Skeletal muscle satellite cell (primary cell): ENCODE results near the gene L1CAM.

Experiments
- H3K27me3 ChIP-seq: 2 replicates; pipeline ENCODE4 v1.7.0; 2013; ENCODE audit warnings: low read length; ENCODE audit not compliant: control insufficient read depth, insufficient read depth
- H3K36me3 ChIP-seq: 2 replicates; pipeline ENCODE4 v1.7.0; 2013; ENCODE audit warnings: mild to moderate bottlenecking, control low read depth, low read length; ENCODE audit not compliant: insufficient read depth
- H3K4me1 ChIP-seq: 2 replicates; pipeline ENCODE4 v1.7.0; 2013; ENCODE audit warnings: low read length; ENCODE audit not compliant: control insufficient read depth, insufficient read depth
- H3K4me2 ChIP-seq: 2 replicates; pipeline ENCODE4 v1.7.0; 2013; ENCODE audit warnings: mild to moderate bottlenecking, low read length
- H3K4me3 ChIP-seq: 2 replicates; pipeline ENCODE4 v1.7.0; 2013; ENCODE audit warnings: low read length
- H3K9ac ChIP-seq: 2 replicates; pipeline ENCODE4 v1.7.0; 2013; ENCODE audit warnings: mild to moderate bottlenecking, low read depth, low read length, moderate library complexity
- H3K9me3 ChIP-seq: replicated peaks from 2 replicates; pipeline ENCODE4 v1.7.0; 2013; ENCODE audit warnings: mild to moderate bottlenecking, control low read depth, low read length

The L1CAM gene

GRCh38 chrX:153921511-153922446, 35.8 kb upstream of the L1CAM start:
- peak overlapping the region; percentile 18 for H3K9ac ChIP-seq
- peaks cover 7% of the 10 kb centered on the region for H3K27me3 ChIP-seq
- H3K4me3 ChIP-seq, result peak overlapping the region; percentile 39
- H3K36me3 ChIP-seq, result no peaks in the 10 kb centered on the region
- peaks cover 29% of the 10 kb centered on the region for H3K4me1 ChIP-seq
- H3K9me3 ChIP-seq, result no peaks in the 10 kb centered on the region
- peak overlapping the region; percentile 65 for H3K4me2 ChIP-seq

- H3K9me3 ChIP-seq, result no peaks in the 10 kb centered on the region
- peaks cover 22% of the 10 kb centered on the region for H3K4me1 ChIP-seq
Measured at GRCh38 chrX:153921070-153921469, 35.1 kb upstream of the L1CAM start.

GRCh38 chrX:153920546-153920945, 34.6 kb upstream of the L1CAM start:
- H3K9ac ChIP-seq, result no peak overlapping the region

More at GRCh38 chrX:153921070-153921469, 35.1 kb upstream of the L1CAM start:
- Histone ChIP-seq H3K36me3 (no peaks in the 10 kb centered on the region), H3K27me3 (peaks cover 7% of the 10 kb centered on the region), H3K9ac (peak overlapping the region; percentile 18), H3K4me3 (no peak overlapping the region), H3K4me2 (peak overlapping the region; percentile 65)

GRCh38 chrX:153919281-153919680, 33.3 kb upstream of the L1CAM start:
- Histone ChIP-seq H3K9ac (no peak overlapping the region), H3K36me3 (no peaks in the 10 kb centered on the region), H3K4me2 (no peak overlapping the region), H3K27me3 (peaks cover 7% of the 10 kb centered on the region), H3K9me3 (no peaks in the 10 kb centered on the region), H3K4me1 (peaks cover 19% of the 10 kb centered on the region), H3K4me3 (no peak overlapping the region)

More at GRCh38 chrX:153920546-153920945, 34.6 kb upstream of the L1CAM start:
- Histone ChIP-seq H3K9me3 (no peaks in the 10 kb centered on the region), H3K4me2 (no peak overlapping the region), H3K36me3 (no peaks in the 10 kb centered on the region), H3K4me1 (peaks cover 22% of the 10 kb centered on the region), H3K27me3 (peaks cover 7% of the 10 kb centered on the region), H3K4me3 (no peak overlapping the region)

GRCh38 chrX:153917869-153918268, 31.9 kb upstream of the L1CAM start:
- Histone ChIP-seq H3K4me2 (no peak overlapping the region), H3K9ac (no peak overlapping the region), H3K4me1 (peaks cover 14% of the 10 kb centered on the region), H3K4me3 (no peak overlapping the region), H3K9me3 (no peaks in the 10 kb centered on the region), H3K36me3 (no peaks in the 10 kb centered on the region), H3K27me3 (peaks cover 7% of the 10 kb centered on the region)

GRCh38 chrX:153913701-153914100, 27.7 kb upstream of the L1CAM start:
- Histone ChIP-seq H3K4me3 (no peak overlapping the region), H3K9me3 (no peaks in the 10 kb centered on the region), H3K4me1 (no peaks in the 10 kb centered on the region), H3K36me3 (no peaks in the 10 kb centered on the region), H3K4me2 (no peak overlapping the region), H3K9ac (no peak overlapping the region), H3K27me3 (peaks cover 4% of the 10 kb centered on the region)

GRCh38 chrX:153913211-153913610, 27.2 kb upstream of the L1CAM start:
- H3K4me3 ChIP-seq, result no peak overlapping the region
- H3K9ac ChIP-seq, result no peak overlapping the region
- peaks cover 6% of the 10 kb centered on the region for H3K27me3 ChIP-seq
- H3K4me1 ChIP-seq, result no peaks in the 10 kb centered on the region
- H3K4me2 ChIP-seq, result no peak overlapping the region
- no peaks in the 10 kb centered on the region for H3K36me3 ChIP-seq
- H3K9me3 ChIP-seq, result no peaks in the 10 kb centered on the region

GRCh38 chrX:153911798-153912197, 25.8 kb upstream of the L1CAM start:
- no peak overlapping the region for H3K4me2 ChIP-seq
- H3K36me3 ChIP-seq, result no peaks in the 10 kb centered on the region
- no peak overlapping the region for H3K4me3 ChIP-seq
- H3K4me1 ChIP-seq, result no peaks in the 10 kb centered on the region
- H3K9ac ChIP-seq, result no peak overlapping the region
- H3K9me3 ChIP-seq, result no peaks in the 10 kb centered on the region
- peaks cover 3% of the 10 kb centered on the region for H3K27me3 ChIP-seq

- no peaks in the 10 kb centered on the region for H3K4me1 ChIP-seq
- no peak overlapping the region for H3K4me3 ChIP-seq
- H3K36me3 ChIP-seq, result no peaks in the 10 kb centered on the region
- no peak overlapping the region for H3K9ac ChIP-seq
- H3K4me2 ChIP-seq, result no peak overlapping the region
- no peaks in the 10 kb centered on the region for H3K9me3 ChIP-seq
- peaks cover 9% of the 10 kb centered on the region for H3K27me3 ChIP-seq
Measured at GRCh38 chrX:153910446-153910845, 24.5 kb upstream of the L1CAM start.

- no peaks in the 10 kb centered on the region for H3K9me3 ChIP-seq
- H3K27me3 ChIP-seq, result peaks cover 9% of the 10 kb centered on the region
- H3K4me1 ChIP-seq, result no peaks in the 10 kb centered on the region
- H3K4me2 ChIP-seq, result no peak overlapping the region
- H3K36me3 ChIP-seq, result no peaks in the 10 kb centered on the region
- no peak overlapping the region for H3K9ac ChIP-seq
- H3K4me3 ChIP-seq, result no peak overlapping the region
Measured at GRCh38 chrX:153909980-153910360, 24.0 kb upstream of the L1CAM start.

- Histone ChIP-seq H3K4me1 (no peaks in the 10 kb centered on the region), H3K9ac (no peak overlapping the region), H3K27me3 (peaks cover 9% of the 10 kb centered on the region), H3K36me3 (no peaks in the 10 kb centered on the region), H3K9me3 (no peaks in the 10 kb centered on the region), H3K4me3 (no peak overlapping the region), H3K4me2 (no peak overlapping the region)
Measured at GRCh38 chrX:153909024-153909979, 23.3 kb upstream of the L1CAM start.
